Measurements from ENCODE around the gene RECQL5. TPM values are rescaled to one million over a fixed set of nuclear protein-coding genes. Genes with fewer than 3 reads are reported as not detected.

Gene RECQL5
- total RNA-seq, 1 experiment from 2014 or later: 40.0 TPM

GRCh38 chr17:75701288-75701687 lies 34.3 kb upstream of the RECQL5 start:
- no peaks in the 10 kb centered on the region for H3K9me3 ChIP-seq (ENCODE audit: control insufficient read depth, low read depth, low read length)
- H3K14ac ChIP-seq (ENCODE audit: insufficient read depth, low read length): no peak overlapping the region
- H3K18ac ChIP-seq (ENCODE audit: insufficient read length, low read depth, low read length): no peak overlapping the region
- no peak overlapping the region for H2AFZ ChIP-seq (ENCODE audit: low read length)
- no peak for DNase-seq
- no peak overlapping the region for H3K9ac ChIP-seq (ENCODE audit: extremely low read depth, insufficient read length, low read length)
- H2BK15ac ChIP-seq (ENCODE audit: low read depth, low read length): no peak overlapping the region
- no peak overlapping the region for H4K5ac ChIP-seq (ENCODE audit: insufficient read length, low read depth, low read length)
- no peaks in the 10 kb centered on the region for H3K4me1 ChIP-seq (ENCODE audit: insufficient read depth, low read length)
- H3K4ac ChIP-seq (ENCODE audit: low read depth, low read length): no peak overlapping the region
- no peak overlapping the region for H3K27ac ChIP-seq (ENCODE audit: insufficient read length, low read depth, low read length)
- Mint-ChIP-seq H3K4me3 (no peak overlapping the region), H3K36me3 (ENCODE audit: insufficient read depth in 1 of 3, low read depth in 3 of 3) (peaks cover 24 to 82% (median 62%) of the 10 kb centered on the region in 3 experiments), H3K4me1 (no peaks in the 10 kb centered on the region), H3K27ac (no peak overlapping the region), H3K27me3 (ENCODE audit: low read depth) (no peaks in the 10 kb centered on the region), H3K9me3 (no peaks in the 10 kb centered on the region)
- no peak for TF ChIP-seq CTCF (conservative IDR thresholded peaks at IDR 0.05)
- no peak overlapping the region for H3K23ac ChIP-seq (ENCODE audit: insufficient read length, low read depth, low read length)
- no CpG with 5 or more reads among the region's 10 CpGs for WGBS (ENCODE audit: extremely low coverage, insufficient read length, low lambda C conversion rate)
- H2BK120ac ChIP-seq (ENCODE audit: low read depth, low read length, poor library complexity, severe bottlenecking): no peak overlapping the region
- H3K4me2 ChIP-seq (ENCODE audit: insufficient read depth, insufficient read length, low read length): no peak overlapping the region
- H2BK5ac ChIP-seq (ENCODE audit: insufficient read length, low read length): no peak overlapping the region
- no peaks in the 10 kb centered on the region for H3K27me3 ChIP-seq (ENCODE audit: insufficient read depth, low read length)
- no peaks in the 10 kb centered on the region for H3K79me1 ChIP-seq (ENCODE audit: insufficient read depth, low read depth, low read length, poor library complexity, severe bottlenecking)
- no peak overlapping the region for H2BK20ac ChIP-seq (ENCODE audit: low read depth, low read length, poor library complexity, severe bottlenecking)
- H2BK12ac ChIP-seq (ENCODE audit: insufficient read length, low read depth, low read length): no peak overlapping the region
- H3K56ac ChIP-seq (ENCODE audit: insufficient read length, low read depth, low read length): no peak overlapping the region
- H2AK5ac ChIP-seq (ENCODE audit: insufficient read length, low read length): no peak overlapping the region
- H3T11ph ChIP-seq (ENCODE audit: low read length): no peak overlapping the region
- no peaks in the 10 kb centered on the region for H3K79me2 ChIP-seq (ENCODE audit: insufficient read depth, low read length)
- no peaks in the 10 kb centered on the region for H4K20me1 ChIP-seq (ENCODE audit: control insufficient read depth, insufficient read depth, insufficient read length)
- no peak overlapping the region for H4K91ac ChIP-seq (ENCODE audit: insufficient read length, low read depth, low read length)
- no peaks in the 10 kb centered on the region for H3K23me2 ChIP-seq (ENCODE audit: insufficient read length, low read depth, low read length, poor library complexity, severe bottlenecking)
- H4K8ac ChIP-seq (replicated peaks; ENCODE audit: insufficient read length, low read depth, low read length): no peak overlapping the region

All from H9 (cell line).